Measurements from ENCODE around the gene GPRIN3.
"Not testable (repeated sequence)": the region's sequence is repeated elsewhere in the genome, so short reads cannot be mapped to it uniquely, and the experiment has no call there.

The GPRIN3 gene

DNA sequence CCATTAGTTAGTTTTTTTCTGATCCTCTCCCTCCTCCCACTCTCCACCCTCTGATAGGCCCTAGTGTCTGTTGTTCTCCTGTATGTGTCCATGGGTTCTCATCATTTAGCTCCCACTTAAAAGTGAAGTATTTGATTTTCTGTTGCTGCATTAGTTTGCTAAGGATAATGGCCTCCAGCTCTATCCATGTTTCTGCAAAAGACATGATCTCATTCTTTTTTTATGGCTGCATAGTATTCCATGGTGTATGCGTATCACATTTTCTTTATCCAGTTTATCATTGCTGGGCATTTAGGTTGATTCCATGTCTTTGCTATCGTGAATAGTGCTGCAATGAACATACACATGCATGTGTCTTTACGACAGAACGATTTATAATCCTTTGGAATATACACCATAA lies 53.3 kb downstream of the GPRIN3 start:
- DNase-seq: not testable (repeated sequence)

DNA sequence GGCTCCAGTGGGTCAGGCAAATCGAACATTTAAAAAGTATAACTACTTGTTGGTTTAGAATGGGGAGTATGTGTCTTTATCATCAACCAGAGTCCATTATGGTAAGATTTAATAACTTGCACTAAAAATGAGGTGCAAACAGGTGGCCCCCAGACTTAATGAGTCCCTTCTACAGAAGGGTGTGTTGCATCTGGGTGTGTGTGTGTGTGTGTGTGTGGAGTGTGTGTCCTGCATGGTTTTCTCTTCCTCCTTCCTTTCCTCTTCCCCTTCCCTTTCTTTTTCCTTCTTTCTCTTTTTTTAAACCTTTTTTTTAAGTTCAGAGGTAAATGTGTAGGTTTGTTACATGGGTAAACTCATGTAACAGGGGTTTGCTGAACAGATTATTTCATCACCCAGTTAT lies 53.7 kb downstream of the GPRIN3 start:
- no peak for DNase-seq

DNA sequence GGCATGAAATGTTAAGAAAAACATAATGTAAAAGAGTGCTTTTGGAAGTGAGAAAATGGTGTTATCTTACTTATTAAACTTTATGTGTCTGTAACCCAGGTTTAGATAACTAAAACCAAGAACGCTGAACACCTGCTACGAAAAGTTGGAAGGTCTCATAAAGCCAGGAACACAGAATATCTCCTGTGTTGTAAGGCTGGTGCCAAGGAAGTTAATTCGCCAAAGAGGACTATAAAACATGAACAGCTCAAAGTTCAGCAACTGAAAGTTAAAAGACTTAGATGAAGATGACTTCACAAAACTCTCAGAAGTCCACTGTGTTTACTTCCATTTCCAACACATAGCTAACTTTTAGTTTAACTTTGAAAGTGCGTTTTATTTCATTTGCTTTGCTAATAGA lies 54.3 kb downstream of the GPRIN3 start:
- DNase-seq: no peak

DNA sequence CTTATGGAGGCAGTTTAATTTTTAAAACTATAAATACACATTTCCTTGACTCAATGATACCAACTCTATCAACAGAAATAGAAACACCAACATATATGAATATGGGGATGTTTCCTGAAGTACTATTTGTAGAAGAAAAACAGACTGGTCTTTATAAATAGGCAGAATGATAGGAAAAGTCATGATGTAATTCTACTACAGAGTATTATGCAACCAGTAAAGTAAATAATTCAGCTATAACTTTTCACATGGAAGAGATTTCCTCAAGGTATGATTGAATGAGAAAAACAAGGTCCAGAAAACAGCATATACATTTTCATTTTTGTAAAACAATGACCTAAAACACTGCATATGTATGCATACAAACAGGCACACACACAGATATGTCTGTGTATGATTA lies 56.2 kb downstream of the GPRIN3 start:
- DNase-seq: no peak

DNA sequence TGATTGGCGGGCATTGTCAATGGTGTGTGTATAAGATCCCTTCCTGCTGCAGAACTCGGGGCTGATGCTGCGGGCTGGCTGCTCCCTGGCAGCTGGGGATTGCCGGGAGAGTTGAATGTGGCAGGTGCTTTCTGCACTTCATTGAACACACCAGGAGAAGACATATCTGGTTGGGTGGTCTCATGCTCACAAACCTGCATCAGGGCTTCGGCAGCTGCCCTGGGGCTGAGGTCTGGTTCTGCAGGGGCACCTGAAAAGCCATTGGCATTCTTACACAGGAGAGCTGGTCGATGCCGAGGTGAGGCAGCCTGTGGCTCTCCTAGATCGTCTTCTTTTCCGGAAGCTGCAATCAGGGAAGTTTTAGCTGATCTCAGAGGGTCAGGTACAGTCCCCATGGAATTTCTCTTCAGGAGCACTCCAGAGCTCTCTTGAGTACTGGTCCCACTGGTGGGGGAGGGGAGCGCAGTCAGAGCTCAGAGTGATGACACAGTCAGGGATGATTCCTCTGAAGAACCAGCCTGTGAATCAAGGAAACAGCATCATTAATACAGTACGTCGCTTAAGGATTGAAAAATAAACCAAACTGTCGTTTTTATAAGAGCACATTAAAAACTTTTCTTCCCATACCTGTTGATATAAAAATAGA lies 57.8 kb downstream of the GPRIN3 start:
- DNase-seq: no peak

DNA sequence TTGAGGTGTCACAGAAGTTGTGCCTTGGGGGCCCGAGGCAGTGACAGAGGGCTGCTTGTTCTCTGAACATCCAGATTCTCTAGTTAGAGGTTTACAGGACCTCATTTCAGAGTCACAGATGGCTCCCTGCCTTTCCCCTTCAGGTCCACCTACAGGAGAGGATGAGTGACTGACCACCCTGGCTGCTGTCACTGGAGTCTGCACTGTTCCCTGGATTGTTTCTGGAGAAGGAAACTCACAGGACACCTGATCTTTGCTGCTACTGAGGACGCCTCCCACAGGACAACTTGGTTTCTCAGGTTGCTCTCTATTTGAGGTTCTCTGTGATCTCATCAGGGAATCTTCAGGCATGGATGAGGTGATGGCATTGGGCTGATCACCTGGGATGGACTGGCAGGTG lies 58.3 kb downstream of the GPRIN3 start:
- no peak for DNase-seq

DNA sequence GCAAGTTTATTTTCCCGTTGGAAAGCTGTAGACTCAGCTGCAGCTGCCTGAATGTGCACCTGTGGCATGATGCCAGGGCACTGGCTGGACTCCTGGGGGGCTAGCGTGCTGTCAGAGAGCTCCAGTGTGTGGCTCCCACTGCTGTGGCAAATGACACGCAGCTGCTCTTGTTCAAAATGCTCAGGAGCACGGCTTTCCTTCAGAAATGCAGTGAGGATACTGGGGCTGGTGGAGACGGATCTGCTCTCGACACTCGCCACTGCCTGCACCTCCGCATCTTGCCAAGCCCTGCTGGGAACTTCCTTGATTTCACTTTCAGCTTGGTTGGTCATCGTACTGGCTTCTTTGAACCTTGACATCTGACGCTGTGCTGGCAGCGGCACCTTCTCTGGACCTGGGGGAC lies 58.7 kb downstream of the GPRIN3 start:
- DNase-seq: no peak

DNA sequence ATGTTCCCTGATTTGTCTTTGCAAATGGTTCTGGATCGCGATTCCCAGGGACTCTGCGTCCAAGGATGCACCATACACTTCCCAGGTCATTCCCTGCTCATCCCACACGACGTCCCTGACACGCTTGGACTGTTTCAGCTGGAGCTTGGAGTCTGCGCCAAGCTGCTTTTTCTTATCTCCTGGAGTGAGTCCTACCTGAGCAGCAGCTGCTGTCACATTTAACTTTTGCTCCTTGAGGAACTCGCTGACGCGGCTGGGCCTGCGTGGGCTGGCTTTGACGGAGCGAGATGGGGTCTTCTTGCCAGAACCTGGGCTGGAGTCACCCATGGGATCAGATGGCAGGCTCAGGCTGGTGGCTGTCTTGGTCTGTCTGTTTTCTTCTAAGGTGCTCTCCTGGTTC lies 59.6 kb downstream of the GPRIN3 start:
- DNase-seq: no peak

DNA sequence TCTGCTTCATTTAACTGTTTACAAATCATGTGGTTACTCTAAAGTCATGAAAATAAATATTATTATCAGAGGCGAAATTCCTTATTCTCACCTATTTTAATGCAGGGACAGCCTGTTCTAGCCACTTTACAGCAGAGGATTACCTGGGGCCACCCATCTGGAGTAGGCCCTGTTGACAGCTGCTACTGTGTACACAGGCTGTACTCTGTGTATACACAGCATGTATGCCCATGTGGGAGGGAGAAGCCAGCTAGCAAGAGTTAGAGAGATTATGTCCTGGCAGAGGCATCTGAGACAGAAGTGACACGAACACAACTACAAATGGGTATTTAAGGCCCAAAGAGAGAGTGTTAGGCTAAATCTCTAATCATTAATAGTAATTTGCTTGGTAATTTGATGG lies 62.1 kb downstream of the GPRIN3 start:
- DNase-seq: no peak

DNA sequence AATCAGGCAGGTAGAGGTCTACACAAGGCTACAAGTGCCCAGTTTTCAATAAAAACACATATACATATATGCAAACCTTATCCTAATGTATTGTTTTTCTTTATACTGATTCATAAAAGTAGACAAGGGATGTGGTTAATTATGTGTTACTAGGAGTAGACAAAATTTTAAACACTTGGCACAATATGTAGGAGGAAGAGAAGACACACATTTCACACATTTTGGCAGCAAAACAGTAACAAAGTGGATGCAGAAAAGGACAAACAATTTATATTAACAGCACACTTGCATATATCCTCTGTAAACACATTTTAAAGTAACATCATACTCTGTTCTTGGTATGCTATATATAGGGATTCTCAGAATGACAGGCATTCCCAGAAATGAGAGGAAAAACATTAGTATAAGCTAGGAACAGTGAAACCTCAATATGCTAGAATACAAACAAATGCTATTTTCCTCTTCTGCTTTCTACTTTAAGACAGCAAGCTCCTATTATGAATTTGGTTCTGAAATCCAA lies 63.8 kb downstream of the GPRIN3 start:
- DNase-seq: no peak

DNA sequence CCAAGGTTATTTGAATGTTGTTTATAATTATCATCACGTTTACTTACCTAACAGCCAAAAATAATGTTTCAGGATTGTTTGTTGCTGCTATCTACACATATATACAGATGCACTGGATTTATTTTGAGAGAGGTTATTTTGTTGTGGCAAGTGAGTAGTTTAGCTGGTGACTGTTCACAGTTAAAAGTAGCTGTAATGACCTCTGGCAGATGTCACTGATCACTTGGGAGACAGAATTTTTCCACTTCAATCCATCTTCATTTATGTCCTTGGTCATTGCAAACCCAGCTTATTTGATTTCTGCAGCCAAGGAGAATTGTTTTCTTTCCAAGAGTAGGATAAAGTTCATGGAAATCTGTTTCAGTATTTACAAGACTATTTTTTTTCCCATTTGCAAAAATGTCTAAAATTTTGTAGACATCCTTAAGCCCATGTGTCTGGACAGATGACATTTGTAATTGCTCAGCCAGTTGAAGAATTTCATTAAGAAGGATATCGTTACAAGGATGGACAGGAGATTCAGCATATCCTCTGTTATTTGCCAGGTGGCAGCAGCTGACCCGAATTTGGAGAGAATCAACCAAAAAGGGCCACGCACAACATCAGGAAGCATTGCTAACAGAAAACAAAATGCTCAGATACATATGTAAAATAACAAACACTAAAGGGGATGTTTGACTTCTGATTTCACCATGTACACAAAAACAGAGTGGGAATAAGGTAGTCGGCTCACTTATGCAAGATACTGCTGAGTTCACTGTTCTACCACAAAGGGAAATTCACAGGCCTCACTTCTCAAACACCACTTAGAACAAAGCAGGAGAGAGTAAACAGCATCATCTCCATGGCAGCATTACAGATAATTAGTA lies 64.5 kb downstream of the GPRIN3 start:
- DNase-seq: no peak

DNA sequence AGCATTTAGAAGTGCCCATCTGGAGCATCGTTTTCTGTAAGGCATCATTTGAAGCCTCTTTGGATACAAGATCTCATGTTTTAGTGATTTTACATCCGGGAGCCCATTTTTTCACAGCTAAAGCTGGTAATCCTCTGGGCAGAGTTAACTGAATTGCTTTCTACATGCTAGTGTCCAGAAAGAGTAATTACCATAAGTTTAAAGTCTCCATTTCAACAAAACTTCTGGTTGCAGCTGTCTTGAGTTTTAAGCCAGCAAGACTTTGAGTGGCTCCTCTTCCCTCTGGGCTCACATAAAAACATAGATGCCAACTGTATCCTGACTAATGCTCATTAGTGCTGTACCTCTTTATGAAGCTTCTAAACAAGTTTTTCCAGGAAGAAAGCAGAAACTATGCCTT lies 65.4 kb downstream of the GPRIN3 start:
- DNase-seq: no peak

DNA sequence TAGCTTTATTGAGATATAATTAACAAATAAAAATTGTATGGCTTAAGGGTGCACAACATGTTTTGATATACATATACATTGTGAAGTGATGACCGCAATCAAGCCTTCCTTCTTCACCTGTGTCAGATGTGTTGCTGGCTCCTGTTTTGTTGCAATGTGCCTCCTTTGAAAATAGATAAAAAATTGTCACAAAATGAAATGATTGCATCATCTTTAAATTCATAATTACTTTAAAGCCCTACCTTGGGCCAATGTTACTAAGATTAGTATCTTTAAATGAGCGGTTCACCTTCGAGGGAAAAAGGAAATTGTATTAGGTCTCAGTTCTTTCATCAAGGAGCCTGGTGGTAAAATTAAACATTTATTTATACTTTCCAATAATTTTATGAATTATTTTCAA lies 77.3 kb downstream of the GPRIN3 start:
- DNase-seq: no peak

DNA sequence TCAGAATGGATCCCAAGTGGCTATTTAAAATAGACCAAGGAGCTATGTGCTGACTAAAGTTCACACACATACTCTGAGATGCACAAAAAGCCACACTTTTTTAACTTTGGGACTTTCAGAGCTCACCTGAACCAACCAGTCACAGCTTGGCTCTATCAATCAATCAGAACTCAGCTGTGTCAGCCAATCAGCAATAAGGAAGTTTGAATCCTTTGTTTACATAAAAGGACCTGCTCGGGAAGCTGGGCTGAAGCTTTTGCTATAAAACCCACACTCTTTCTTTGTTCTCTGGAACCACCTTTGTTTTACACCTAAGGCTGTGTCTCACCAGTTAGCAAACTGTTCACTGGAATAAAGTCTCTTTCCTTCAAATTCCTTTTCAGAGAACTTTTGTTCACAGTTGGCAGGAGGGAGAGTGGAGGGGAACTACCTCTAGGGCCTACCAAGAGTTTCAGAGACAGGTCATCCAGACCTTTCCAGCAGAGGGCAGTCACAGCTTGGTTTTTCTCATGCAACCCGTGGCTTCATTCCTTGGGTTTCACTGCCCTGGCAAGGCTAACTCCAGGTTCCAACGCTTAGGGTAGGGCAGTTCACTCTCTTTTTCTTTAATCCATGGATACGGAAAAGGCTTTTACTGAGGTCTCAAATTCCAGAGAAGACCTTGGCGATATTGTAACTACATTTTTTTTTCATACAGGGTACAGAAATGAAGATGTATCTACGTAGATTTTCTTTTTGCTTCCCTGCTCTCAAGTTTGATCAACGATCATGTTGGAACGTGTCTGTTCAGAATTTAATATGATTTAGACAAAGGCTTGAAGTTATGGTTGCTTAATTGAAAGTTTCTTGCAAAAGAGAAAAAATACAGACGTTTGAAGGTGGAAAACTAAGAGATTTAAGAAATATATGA lies 80.7 kb downstream of the GPRIN3 start:
- DNase-seq: peak; percentile 60

DNA sequence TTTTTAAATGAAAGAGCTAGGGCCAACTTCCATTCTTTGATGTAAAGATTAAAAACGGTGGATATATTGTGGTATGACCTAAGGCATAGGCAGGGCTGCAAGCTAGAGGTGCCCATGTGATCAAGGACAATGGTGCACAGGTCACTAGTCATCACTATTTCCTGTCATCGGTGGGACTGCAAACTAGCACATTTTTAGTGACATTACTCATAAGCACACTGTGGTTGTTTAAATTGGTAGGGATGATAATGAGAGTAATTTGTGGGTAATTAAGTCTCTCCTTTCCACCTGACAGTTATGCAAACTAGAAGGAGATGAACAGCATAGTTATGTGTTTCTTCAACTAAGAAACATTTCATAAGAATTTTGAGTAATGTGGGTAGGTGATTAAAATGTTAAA lies 85.4 kb downstream of the GPRIN3 start:
- no peak for DNase-seq

DNA sequence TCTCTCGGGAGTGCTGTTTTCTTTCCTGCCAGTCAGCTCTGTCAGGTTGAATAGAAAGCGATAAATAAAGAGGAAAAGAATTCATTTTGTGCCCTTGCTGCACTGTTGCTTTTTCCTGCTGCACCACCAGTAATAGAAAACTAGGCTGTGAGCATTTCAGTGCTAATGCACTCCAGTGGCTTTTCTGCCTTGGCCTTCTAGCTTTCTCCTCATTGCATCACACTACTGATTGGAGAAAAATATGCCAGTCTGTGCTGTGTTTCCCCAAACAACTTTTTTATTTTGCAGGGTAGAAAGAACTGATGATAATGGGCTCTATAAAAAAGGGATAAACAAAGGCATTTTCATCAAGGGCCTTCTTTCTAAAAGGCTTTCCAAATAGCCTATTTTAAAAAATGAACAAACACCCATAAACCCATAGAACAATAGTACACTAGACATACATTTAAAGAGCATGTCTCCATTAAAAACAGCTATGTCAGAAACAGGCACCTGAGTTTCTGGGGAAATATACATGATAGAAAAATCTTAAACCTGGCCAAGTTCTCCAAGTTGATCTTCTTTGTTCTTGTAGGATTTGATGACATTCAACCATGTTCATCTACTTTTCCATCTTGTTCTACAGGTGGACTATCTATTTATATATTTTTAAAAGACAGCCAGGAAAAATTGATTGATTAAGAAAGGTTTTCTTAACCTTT lies 86.3 kb downstream of the GPRIN3 start:
- DNase-seq: no peak

DNA sequence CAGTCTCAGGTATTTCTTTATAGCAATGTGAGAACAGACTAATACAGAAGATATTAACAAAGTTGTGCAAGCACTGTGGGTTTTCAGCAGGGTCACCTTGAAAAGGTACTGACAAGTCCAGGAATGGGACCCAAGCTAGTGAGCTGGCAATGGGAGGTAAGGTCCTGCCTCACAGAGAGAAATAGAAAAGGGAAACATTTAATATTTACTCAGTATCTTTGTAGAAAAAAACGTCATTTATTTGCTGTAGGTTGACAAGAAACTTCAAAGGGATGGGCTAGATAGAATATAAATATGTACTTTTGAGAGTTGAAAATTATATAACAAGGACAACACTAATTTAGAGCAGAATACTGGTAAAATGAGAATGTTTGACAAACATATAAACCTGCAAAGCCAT lies 89.0 kb downstream of the GPRIN3 start:
- no peak for DNase-seq

DNA sequence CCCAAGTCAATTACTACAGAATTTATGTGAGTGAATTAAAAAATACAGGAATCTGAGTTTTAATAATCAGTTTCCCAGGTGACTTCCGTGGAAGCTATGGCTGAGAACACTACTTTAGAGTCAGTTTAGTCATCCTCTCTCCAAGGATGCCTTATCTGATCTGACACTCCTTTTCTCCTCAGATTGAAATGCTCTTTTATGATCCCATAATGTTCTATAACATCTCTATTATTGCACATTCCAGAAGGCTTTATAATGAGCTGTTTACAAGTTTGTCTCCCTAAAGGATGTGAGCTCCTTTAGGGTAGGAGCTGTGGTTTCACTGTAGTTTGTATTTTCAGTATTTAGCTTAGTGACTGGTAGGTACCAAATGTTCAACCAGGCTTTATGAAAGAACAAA lies 90.0 kb downstream of the GPRIN3 start:
- DNase-seq: no peak

DNA sequence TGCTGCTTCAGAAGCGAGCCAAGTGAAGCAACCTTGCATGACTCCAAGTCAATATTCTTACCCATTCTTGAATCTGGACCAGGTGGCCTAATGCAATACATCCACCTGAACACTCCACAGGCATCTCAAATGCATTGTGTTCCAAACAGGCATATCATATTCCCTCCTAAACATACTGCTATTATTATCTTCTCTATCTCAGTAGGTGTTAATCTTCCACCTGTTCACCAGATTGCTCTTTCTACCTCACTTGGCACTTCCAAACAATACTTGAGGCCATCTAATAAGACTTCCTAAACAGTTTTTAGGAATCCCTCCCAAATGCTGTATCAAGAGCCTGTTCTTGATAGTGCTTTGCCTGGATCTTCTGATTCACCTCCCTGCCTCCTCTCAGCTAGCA lies 90.7 kb downstream of the GPRIN3 start:
- DNase-seq: no peak

DNA sequence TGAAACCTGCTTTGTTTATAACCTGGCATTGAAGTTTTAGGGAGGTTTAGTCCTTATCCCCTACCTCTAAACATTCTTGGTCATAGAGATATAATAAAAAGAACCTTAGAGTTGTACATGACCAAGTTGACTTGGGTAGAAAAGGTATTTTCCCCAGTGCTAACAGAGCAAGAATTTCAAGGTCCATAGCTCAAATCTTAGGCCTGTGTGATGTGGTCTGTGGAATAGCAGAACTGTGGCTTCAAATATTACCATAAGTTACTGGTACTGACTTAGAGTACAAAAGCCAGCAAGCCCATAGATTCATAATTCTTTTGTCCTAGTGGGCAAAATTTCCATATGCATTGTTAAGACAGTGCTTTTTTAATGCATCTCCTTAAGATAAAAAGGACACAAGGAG lies 91.2 kb downstream of the GPRIN3 start:
- DNase-seq: no peak

DNA sequence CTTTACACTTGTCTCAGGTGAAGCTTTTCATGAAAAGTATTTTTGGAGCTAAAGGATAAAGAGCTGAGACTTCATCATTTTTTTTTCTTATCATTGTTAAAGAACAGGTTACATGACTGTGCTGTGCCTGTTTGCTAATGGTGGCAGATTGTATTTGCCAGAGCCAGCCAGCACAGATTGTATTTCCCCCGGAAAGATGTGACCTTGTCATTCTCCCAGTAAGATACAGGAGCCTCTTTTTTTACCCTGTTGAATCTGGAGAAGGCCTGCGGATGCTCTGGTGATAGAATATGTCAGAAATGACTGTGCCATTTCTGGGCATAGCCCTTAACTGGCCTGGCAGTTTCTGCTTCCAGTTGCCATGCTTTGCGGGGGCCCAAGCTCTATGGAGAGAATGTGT lies 91.9 kb downstream of the GPRIN3 start:
- no peak for DNase-seq

DNA sequence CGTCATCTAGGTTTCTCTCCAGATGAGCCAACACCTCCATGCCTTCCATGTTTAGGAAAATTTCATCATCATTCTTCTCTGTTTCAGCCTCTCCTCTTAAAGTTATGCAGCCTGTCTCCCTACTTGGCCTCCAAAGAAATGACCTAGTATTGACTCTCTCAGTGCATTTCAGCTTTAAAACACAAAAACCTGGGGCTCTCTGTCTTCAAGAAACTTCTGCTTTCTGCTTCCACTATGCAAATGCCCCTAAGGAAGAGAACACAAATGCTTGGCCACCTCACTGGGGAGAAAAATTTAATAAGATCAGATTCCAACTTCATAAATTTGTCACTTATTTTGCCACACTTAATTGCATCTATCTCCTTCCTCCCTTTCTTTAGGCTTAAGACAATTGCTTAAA lies 93.3 kb downstream of the GPRIN3 start:
- no peak for DNase-seq

DNA sequence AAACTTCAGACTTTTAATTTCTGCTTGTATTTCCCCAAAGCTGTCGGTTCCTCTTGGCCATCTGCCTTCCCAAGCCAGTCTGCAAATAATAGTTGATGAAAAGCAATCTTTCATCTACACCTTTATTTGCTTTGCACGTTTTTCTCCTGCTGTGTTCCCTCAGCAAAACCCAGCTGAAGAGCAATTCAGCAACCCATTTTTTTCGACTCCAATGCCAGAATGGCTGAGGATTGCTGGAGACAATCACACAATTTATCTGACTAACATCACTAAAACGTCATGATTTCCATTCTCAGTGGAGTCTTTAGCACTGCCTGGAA lies 94.3 kb downstream of the GPRIN3 start:
- no peak for DNase-seq

Data from effector CD4-positive, alpha-beta T cell (primary cell).